Astrocyte (in vitro differentiated cells and primary cell): ENCODE results near the gene CCR3. TPM values are rescaled to one million over a fixed set of nuclear protein-coding genes. Genes with fewer than 3 reads are reported as not detected.

Experiments used
- DNase-seq: peaks from one replicate; pipeline ENCODE4 v3.0.0-alpha.2; 2010; ENCODE audit warnings: low read depth
- FAIRE-seq: peaks from 2 replicates; lab custom pipeline; 2011; peaks lifted over from hg19 to GRCh38; lab: Jason Lieb, UNC
- H2AFZ ChIP-seq: 2 replicates; pipeline ENCODE4 v1.6.0; 2012; ENCODE audit warnings: low read depth, low read length, inconsistent platforms
- H3K27ac ChIP-seq: 2 replicates; pipeline ENCODE4 v1.5.1; 2011; ENCODE audit warnings: low read depth, low read length, inconsistent platforms
- H3K27me3 ChIP-seq: 2 replicates; pipeline ENCODE4 v1.6.0; 2011; ENCODE audit warnings: low read length, inconsistent platforms; ENCODE audit not compliant: insufficient read depth
- H3K36me3 ChIP-seq: 2 replicates; pipeline ENCODE4 v1.5.1; 2011; ENCODE audit warnings: low read length, inconsistent platforms; ENCODE audit not compliant: insufficient read depth
- H3K4me1 ChIP-seq: 2 replicates; pipeline ENCODE4 v1.5.1; 2011; ENCODE audit warnings: low read length, inconsistent platforms; ENCODE audit not compliant: insufficient read depth
- H3K4me2 ChIP-seq: 2 replicates; pipeline ENCODE4 v1.6.0; 2012; ENCODE audit warnings: low read length, inconsistent platforms
- H3K4me3 ChIP-seq: 2 replicates; pipeline ENCODE4 v1.5.1; 2011; ENCODE audit warnings: low read depth, mild to moderate bottlenecking, low read length, inconsistent platforms; ENCODE audit not compliant: insufficient read depth
- H3K79me2 ChIP-seq: 2 replicates; pipeline ENCODE4 v1.6.0; 2012; ENCODE audit warnings: mild to moderate bottlenecking, low read length, inconsistent platforms; ENCODE audit not compliant: insufficient read depth
- H3K9ac ChIP-seq: 2 replicates; pipeline ENCODE4 v1.6.0; 2012; ENCODE audit warnings: mild to moderate bottlenecking, low read length, inconsistent platforms
- H3K9me3 ChIP-seq: 2 replicates; pipeline ENCODE4 v1.5.1; 2012; ENCODE audit warnings: low read depth, mild to moderate bottlenecking, low read length, inconsistent platforms; ENCODE audit not compliant: insufficient read depth
- H4K20me1 ChIP-seq: 2 replicates; pipeline ENCODE4 v1.6.0; 2012; ENCODE audit warnings: low read length, inconsistent platforms; ENCODE audit not compliant: insufficient read depth
- H3K27ac Mint-ChIP-seq: one replicate; pipeline ENCODE4 v1.8.0; 2021; ENCODE audit warnings: mild to moderate bottlenecking, mixed read lengths; ENCODE audit not compliant: unreplicated experiment
- H3K27me3 Mint-ChIP-seq: one replicate; pipeline ENCODE4 v1.8.0; 2021; ENCODE audit warnings: low read depth, mixed read lengths; ENCODE audit not compliant: unreplicated experiment
- H3K36me3 Mint-ChIP-seq: one replicate; pipeline ENCODE4 v1.8.0; 2021; ENCODE audit warnings: low read depth, mixed read lengths; ENCODE audit not compliant: unreplicated experiment
- H3K4me1 Mint-ChIP-seq: one replicate; pipeline ENCODE4 v1.8.0; 2021; ENCODE audit warnings: low read depth, mixed read lengths; ENCODE audit not compliant: unreplicated experiment
- H3K4me3 Mint-ChIP-seq: one replicate; pipeline ENCODE4 v1.8.0; 2021; ENCODE audit warnings: mild to moderate bottlenecking, moderate library complexity, mixed read lengths; ENCODE audit not compliant: unreplicated experiment
- H3K9me3 Mint-ChIP-seq: one replicate; pipeline ENCODE4 v1.8.0; 2021; ENCODE audit warnings: mild to moderate bottlenecking, mixed read lengths; ENCODE audit not compliant: unreplicated experiment
- CTCF ChIP-seq: IDR thresholded peaks from 2 replicates; pipeline ENCODE4 v1.5.1; 2011; ENCODE audit warnings: low read depth, mild to moderate bottlenecking, inconsistent platforms, low read length, moderate library complexity; ENCODE audit not compliant: insufficient read depth
- EZH2 ChIP-seq: IDR thresholded peaks from 2 replicates; pipeline ENCODE4 v1.6.1; 2012; ENCODE audit warnings: mild to moderate bottlenecking, low read length, inconsistent platforms; ENCODE audit not compliant: insufficient read depth
- total RNA-seq: library from RNA; stranded (reverse); gene quantifications from 2 replicates; pipeline ENCODE4 v1.2.1, GENCODE V29; 2021

Gene CCR3
- total RNA-seq, 1 donor from 2014 or later, result not detected

- Histone ChIP-seq H3K9me3 (no peaks in the 10 kb centered on the region), H3K27ac (no peak overlapping the region), H3K4me3 (no peak overlapping the region), H2AFZ (no peak overlapping the region), H3K36me3 (no peaks in the 10 kb centered on the region), H3K79me2 (no peaks in the 10 kb centered on the region), H3K9ac (no peak overlapping the region), H3K4me1 (no peaks in the 10 kb centered on the region), H4K20me1 (no peaks in the 10 kb centered on the region), H3K27me3 (peaks cover 8% of the 10 kb centered on the region), H3K4me2 (no peak overlapping the region)
- Mint-ChIP-seq H3K9me3 (no peaks in the 10 kb centered on the region), H3K4me1 (peaks cover 4% of the 10 kb centered on the region), H3K4me3 (no peak overlapping the region), H3K27me3 (no peaks in the 10 kb centered on the region), H3K36me3 (no peaks in the 10 kb centered on the region), H3K27ac (no peak overlapping the region)
- no peak for FAIRE-seq
- no peak for TF ChIP-seq CTCF
- TF ChIP-seq EZH2, result no peak
- no peak for DNase-seq
Observed at GRCh38 chr3:46212101-46212500, 30.2 kb upstream of the CCR3 start.

DNA sequence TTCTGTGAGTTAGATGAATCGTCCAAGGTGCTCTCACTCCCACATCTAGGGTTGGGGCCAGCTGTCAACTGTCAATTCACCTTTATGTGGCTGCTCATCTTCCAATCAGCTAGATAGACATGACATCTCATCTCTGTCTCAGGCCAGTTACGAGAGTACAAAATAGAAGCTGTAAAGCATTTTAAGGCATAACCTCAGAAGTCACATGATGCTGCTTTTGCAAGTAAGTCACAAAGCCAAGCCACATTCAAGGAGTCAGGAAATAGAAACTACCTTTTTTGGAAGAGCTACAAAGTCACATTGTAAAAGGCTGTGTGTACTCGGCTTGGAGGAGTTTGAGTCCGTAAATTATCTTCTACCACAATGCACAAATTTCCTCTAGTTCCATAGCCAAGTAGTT, 29.1 kb upstream of the CCR3 start:
- no peak for FAIRE-seq

More for the DNA sequence above, 29.1 kb upstream of the CCR3 start:
- no peaks in the 10 kb centered on the region for H3K79me2 ChIP-seq
- Mint-ChIP-seq H3K27me3 (no peaks in the 10 kb centered on the region), H3K9me3 (no peaks in the 10 kb centered on the region), H3K4me1 (peaks cover 4% of the 10 kb centered on the region), H3K27ac (no peak overlapping the region), H3K4me3 (no peak overlapping the region), H3K36me3 (no peaks in the 10 kb centered on the region)
- H2AFZ ChIP-seq, result no peak overlapping the region
- DNase-seq, result no peak
- H3K36me3 ChIP-seq, result no peaks in the 10 kb centered on the region
- H3K4me3 ChIP-seq, result no peak overlapping the region
- H3K27me3 ChIP-seq, result peaks cover 8% of the 10 kb centered on the region
- H3K9me3 ChIP-seq, result no peaks in the 10 kb centered on the region
- no peaks in the 10 kb centered on the region for H4K20me1 ChIP-seq
- no peak overlapping the region for H3K27ac ChIP-seq
- no peaks in the 10 kb centered on the region for H3K4me1 ChIP-seq
- no peak overlapping the region for H3K4me2 ChIP-seq
- no peak for TF ChIP-seq CTCF
- TF ChIP-seq EZH2, result no peak
- no peak overlapping the region for H3K9ac ChIP-seq
